ENCODE data around the gene SAXO2.
"Not testable (repeated sequence)": the region's sequence is repeated elsewhere in the genome, so short reads cannot be mapped to it uniquely, and the experiment has no call there.

DNA sequence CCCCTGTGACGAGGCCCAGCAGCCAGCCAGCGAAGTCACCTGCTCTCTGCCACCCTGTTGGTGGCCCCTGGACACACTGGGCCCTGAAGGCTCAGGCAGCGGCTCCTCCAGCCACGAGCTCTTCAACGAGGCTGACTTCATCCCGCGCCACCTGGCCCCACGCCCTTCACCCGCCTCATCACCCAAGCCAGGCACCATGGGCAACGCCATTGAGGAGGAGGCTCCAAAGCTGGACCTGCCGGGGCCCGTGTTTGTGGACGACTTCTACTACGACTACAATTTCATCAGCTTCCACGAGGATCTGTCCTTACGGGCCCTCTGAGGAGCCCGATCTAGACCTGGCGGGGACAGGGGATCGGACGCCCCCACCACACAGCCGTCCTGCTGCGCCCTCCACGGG is 64.3 kb downstream of the SAXO2 start:
- not testable (repeated sequence) for TF ChIP-seq YY1 (IDR thresholded peaks at IDR 0.05; ENCODE audit: insufficient read depth, insufficient read length); ZNF274 (IDR thresholded peaks at IDR 0.05; ENCODE audit: low read depth, low read length); SUZ12 (IDR thresholded peaks at IDR 0.05; ENCODE audit: extremely low read depth, insufficient read depth, insufficient read length)
